Ectodermal cell (in vitro differentiated cells): ENCODE results near the gene GTF3C1.
"Not testable (repeated sequence)": the region's sequence is repeated elsewhere in the genome, so short reads cannot be mapped to it uniquely, and the experiment has no call there.

Experiments used
- H3K27ac ChIP-seq: 2 replicates; pipeline ENCODE4 v1.7.0; 2013; ENCODE audit warnings: mild to moderate bottlenecking, low read depth, low read length; ENCODE audit not compliant: insufficient read depth, poor library complexity, severe bottlenecking
- H3K27me3 ChIP-seq: 2 replicates; pipeline ENCODE4 v1.7.0; 2013; ENCODE audit warnings: mild to moderate bottlenecking, low read length; ENCODE audit not compliant: insufficient read depth, control insufficient read depth, poor library complexity, severe bottlenecking
- H3K36me3 ChIP-seq: one replicate; pipeline ENCODE4 v1.7.0; 2013; ENCODE audit warnings: low read length; ENCODE audit not compliant: control insufficient read depth, insufficient read depth
- H3K4me1 ChIP-seq: one replicate; pipeline ENCODE4 v1.7.0; 2013; ENCODE audit warnings: low read length; ENCODE audit not compliant: control insufficient read depth, insufficient read depth
- H3K4me3 ChIP-seq: 2 replicates; pipeline ENCODE4 v1.7.0; 2013; ENCODE audit warnings: low read depth, low read length, control low read depth; ENCODE audit not compliant: insufficient read depth
- H3K9me3 ChIP-seq: 2 replicates; pipeline ENCODE4 v1.7.0; 2013; ENCODE audit warnings: mild to moderate bottlenecking, low read length, moderate library complexity; ENCODE audit not compliant: control insufficient read depth
- WGBS, 2 experiments: methylation state at CpG; one replicate each; pipeline ENCODE4 v1.1.7; 2013; ENCODE audit warnings: missing lambda C conversion rate in 2 of 2; 5-methylcytosine and 5-hydroxymethylcytosine counted together

Gene GTF3C1

DNA sequence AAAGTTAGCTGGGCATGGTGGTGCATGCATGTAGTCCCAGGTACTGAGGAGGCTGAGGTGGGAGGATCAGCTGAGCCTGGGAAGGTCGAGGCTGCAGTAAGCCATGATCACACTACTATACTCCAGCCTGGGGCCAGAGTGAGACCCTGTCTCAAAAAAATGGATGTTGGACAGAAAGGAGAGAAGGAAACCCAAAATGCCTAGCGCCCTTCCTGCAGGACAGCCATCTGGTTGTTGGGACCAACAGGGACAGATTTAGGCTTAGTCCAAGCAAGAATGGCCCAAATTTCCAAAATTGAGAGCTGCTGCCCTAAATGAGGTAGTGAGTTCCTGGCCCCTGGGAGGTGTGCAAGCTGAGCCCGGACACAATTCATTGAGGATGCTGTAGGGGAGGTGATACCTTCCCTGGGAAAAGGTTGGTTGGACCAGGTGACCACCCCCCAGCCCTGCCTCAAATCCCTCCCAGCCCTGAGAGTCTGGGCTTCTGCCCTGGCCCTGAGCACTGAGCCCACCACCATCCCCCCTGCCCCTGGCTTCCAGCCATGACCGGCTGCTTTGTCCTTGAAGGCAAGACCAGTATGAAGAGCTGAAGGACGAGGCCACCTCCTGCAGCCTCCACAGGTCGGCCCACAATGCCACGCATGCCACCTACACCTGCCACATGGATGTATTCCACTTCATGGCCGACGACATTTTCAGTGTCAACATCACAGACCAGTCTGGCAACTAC, 112.6 kb downstream of the GTF3C1 start:
- H3K9me3 ChIP-seq = no peaks in the 10 kb centered on the region
- 89 to 94% methylated on average over 9 of the region's 9 CpGs for WGBS, 2 experiments
- no peaks in the 10 kb centered on the region for H3K27me3 ChIP-seq
- no peak overlapping the region for H3K27ac ChIP-seq
- no peaks in the 10 kb centered on the region for H3K36me3 ChIP-seq
- no peak overlapping the region for H3K4me3 ChIP-seq
- no peaks in the 10 kb centered on the region for H3K4me1 ChIP-seq

DNA sequence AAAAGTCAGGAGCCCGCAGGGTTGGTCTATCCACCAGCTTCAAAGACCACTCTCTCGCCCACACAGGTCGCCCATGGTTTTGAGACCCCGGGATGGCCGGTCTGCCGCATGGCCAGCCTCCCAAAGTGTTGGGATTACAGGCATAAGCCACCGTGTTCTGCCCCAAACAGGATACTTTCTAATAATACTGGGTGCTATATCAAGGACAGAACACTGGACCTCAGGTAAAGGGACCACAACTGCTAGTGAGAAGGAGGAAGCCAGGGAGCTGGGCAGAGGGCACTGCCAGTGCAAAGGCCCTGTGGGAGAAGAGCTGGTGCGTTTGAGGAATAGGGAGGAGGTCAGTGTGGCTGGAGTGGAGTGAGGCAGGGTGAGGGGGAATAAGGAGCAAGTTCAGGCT, 113.6 kb downstream of the GTF3C1 start:
- no peaks in the 10 kb centered on the region for H3K4me1 ChIP-seq
- H3K4me3 ChIP-seq = no peak overlapping the region
- H3K36me3 ChIP-seq = no peaks in the 10 kb centered on the region
- H3K9me3 ChIP-seq = no peaks in the 10 kb centered on the region
- H3K27ac ChIP-seq = no peak overlapping the region
- WGBS, 2 experiments = 91 to 93% methylated on average over 8 of the region's 8 CpGs
- H3K27me3 ChIP-seq = no peaks in the 10 kb centered on the region

DNA sequence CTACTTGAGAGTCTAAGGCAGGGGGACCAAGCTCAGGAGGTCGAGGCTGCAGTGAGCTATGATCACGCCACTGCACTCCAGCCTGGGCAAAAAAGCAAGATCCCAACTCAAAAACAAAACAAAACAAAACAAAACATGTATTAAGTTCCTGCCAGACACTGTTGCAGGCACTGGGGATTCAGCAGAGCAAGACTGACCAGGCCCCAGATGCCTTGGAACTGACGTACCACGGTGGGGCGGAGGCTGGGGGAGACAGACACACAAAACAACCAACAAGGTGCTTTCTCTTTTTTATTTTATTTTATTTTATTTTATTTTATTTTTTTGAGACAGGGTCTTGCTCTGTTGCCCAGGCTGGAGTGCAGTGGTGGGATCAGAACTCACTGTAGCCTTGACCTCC, 114.6 kb downstream of the GTF3C1 start:
- 94 to 97% methylated on average over 4 to 5 of the region's 5 CpGs for WGBS, 2 experiments
- H3K36me3 ChIP-seq, H3K27me3 ChIP-seq, H3K9me3 ChIP-seq, H3K4me1 ChIP-seq, H3K4me3 ChIP-seq, H3K27ac ChIP-seq: not testable (repeated sequence)

DNA sequence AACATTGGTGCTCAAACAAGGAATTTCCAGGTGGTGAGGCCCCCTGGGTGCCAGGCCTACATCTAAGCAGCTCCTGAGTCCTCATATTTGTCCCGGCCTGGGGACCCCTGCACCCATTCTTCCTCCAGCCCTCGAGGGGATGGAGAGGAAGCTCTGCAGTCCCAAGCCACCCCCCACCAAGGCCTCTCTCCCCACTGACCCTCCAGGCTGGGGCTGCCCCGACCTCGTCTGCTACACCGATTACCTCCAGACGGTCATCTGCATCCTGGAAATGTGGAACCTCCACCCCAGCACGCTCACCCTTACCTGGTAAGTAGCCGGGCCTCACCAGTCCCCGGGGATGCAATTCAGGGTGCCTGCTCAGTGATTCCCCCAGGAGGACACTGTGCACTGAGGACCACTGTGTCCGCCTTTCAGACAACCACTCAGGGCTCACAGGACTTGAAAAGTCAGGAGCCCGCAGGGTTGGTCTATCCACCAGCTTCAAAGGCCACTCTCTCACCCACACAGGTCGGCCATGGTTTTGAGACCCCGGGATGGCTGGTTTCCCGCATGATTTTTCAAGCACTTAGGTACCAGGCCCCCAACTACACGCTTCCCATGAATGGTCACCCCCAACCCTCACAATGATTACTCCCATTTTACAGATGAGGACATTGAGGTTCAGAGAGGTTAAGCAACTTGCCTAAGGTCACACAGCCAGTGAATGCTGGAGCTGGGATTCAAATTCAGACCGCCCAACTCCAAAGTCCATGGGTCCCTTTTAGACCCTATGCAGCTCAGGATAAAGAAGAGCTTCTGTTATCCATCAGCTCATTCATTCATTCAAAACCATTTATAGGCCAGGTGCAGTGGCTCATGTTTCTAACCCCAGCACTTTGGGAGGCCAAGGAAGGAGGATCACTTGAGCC, 115.3 kb downstream of the GTF3C1 start:
- Histone ChIP-seq H3K9me3 (no peaks in the 10 kb centered on the region), H3K4me3 (no peak overlapping the region), H3K27me3 (no peaks in the 10 kb centered on the region), H3K36me3 (no peaks in the 10 kb centered on the region), H3K27ac (no peak overlapping the region), H3K4me1 (no peaks in the 10 kb centered on the region)
- 90 to 93% methylated on average over 16 of the region's 16 CpGs for WGBS, 2 experiments

DNA sequence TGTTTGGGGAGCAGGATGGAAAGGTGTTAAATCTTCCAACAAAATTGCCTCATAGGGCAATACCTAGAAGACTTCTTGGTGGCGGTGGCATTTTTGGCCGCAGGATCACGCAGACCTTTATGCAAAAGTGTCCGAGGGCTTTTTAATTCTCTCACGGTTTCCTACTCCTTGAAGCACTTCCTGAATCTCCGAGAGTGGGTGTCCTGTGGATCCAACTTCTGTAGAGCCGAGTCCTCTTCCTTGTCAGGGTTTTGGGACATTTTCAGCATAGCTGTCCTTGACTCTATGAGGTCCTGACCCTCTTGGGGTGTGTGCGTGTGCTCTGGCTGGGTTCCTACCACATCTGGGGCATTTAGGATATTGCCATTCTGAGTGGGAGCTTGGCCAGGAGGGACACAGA, 116.1 kb downstream of the GTF3C1 start:
- Histone ChIP-seq H3K27me3 (no peaks in the 10 kb centered on the region), H3K27ac (no peak overlapping the region), H3K4me3 (no peak overlapping the region), H3K4me1 (no peaks in the 10 kb centered on the region), H3K9me3 (no peaks in the 10 kb centered on the region), H3K36me3 (no peaks in the 10 kb centered on the region)
- 88 to 91% methylated on average over 8 of the region's 8 CpGs for WGBS, 2 experiments

DNA sequence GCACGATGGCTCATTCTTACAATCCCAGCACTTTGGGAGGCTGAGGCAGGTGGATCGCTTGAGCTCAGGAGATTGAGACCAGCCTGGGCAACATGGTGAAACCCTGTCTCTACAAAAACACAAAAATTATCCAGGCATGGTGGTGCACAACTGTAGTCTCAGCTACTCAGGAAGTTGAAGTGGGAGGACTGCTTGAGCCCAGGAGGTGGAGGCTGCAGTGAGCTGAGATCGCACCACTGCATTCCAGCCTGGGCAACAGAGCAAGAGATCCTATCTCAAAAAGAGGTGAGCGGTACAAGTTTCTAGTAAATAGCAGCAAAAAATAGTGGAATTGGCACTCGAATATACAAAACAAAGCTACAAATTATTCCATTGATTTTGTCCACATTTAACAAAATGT, 116.5 kb downstream of the GTF3C1 start:
- H3K9me3 ChIP-seq, H3K27ac ChIP-seq, H3K36me3 ChIP-seq, H3K4me1 ChIP-seq, H3K27me3 ChIP-seq, H3K4me3 ChIP-seq: not testable (repeated sequence)
- WGBS, 2 experiments = 87 to 89% methylated on average over 5 of the region's 5 CpGs

DNA sequence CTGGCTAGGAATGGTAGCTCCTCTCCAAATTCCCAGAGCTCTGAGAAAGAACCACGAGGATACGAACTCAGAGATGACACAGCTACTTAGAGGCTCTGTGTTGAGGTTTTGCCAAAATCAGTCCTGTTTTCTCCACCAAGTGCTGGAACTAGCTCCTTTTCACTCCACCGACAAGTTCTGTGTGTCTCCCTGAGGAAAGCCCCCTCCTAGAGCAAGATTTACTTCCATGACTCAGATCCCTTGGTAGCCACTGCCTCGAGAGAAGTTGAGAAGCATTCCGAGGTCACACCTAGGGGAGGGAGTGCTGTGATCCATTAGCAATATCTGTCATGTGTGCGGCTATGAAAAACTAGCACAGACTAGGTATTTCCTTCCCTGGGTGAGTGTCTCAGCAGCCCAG, 117.2 kb downstream of the GTF3C1 start:
- Histone ChIP-seq H3K9me3 (no peaks in the 10 kb centered on the region), H3K36me3 (no peaks in the 10 kb centered on the region), H3K4me1 (no peaks in the 10 kb centered on the region), H3K27ac (no peak overlapping the region), H3K27me3 (no peaks in the 10 kb centered on the region), H3K4me3 (no peak overlapping the region)
- WGBS, 2 experiments = 85 to 88% methylated on average over 6 of the region's 6 CpGs

DNA sequence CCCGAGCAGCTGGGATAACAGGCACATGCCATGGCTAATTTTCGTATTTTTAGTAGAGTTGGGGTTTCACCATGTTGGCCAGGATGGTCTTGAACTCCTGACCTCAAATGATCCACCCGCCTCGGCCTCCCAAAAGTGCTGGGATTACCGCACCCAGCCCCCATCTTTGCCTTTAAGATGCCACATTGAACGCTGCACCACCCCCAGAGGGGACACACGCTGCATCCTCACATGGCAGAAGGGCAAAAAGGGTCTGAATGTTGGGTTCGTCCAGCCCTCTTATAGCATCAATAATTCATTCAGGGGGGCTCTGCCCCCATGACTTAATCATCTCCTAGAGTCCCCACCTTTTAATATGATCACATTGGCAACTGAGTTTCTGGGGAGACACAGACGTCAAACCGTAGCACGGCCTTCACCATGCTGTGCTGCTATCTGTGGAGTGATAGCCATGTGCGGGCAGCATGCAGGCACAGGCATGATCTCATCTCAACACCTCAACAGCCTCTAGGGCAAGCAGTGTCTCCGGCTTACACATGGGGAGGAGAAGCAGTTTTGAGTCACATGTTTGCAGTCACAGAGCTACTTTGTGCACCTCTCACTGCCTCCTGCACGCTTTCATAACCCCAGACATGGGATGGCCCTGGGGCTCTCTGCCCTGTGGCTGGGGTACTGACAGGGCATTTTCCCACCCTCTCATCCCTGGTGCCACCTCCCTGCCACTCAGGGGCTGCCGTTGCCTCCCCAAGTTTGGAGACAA, 117.8 kb downstream of the GTF3C1 start:
- no peak overlapping the region for H3K27ac ChIP-seq
- 85 to 88% methylated on average over 15 of the region's 15 CpGs for WGBS, 2 experiments
- no peaks in the 10 kb centered on the region for H3K9me3 ChIP-seq

DNA sequence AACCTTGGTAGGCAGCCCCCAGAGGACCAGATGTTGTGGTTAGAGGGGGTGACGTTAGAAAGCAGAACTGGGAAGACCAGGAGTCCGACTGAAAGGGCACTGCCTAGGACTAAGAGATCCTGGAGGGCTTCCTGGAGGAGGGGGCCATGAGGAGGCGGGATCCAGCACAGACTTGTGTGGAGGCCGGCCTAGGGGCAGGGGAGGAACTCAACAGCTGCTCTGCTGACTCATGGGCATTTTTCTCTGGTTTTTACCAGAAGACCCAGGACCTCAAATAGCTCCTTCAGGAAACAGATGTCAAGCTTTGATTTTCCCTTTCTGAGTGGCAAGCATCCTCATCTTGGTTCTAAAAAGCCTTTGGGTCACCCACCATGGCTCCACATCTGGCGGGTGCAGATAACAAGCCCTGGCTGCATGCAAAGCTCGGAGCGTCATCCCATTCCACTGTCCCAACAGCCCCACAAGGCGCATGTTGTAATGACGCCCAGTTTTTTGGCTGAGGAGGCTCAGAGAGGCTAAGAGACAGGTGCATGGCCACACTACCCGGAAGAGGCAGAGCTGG, 118.7 kb downstream of the GTF3C1 start:
- H3K27ac ChIP-seq = no peak overlapping the region
- no peaks in the 10 kb centered on the region for H3K27me3 ChIP-seq
- H3K4me3 ChIP-seq = no peak overlapping the region
- no peaks in the 10 kb centered on the region for H3K9me3 ChIP-seq
- H3K36me3 ChIP-seq = no peaks in the 10 kb centered on the region
- 91 to 92% methylated on average over 10 of the region's 10 CpGs for WGBS, 2 experiments
- no peaks in the 10 kb centered on the region for H3K4me1 ChIP-seq

More for the DNA sequence above, 117.8 kb downstream of the GTF3C1 start:
- Histone ChIP-seq H3K4me3 (no peak overlapping the region), H3K27me3 (no peaks in the 10 kb centered on the region), H3K4me1 (no peaks in the 10 kb centered on the region), H3K36me3 (no peaks in the 10 kb centered on the region)

DNA sequence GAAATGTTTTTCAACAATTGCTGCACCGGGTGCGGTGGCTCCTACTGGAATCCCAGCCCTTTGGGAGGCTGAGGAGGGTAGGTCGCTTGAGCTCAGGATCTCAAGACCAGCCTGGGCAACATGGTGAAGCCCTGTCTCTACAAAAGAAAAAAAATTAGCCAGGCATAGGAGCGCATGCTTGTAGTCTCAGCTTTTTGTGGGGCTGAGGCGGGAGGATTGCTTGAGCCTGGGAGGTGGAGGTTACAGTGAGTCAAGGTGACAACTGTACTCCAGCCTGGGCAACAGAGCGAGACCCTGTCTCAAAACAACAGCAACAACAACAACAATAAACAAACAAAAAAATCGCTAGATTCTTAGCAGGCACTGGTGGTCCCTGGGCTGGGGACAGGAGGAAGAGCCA, 119.2 kb downstream of the GTF3C1 start:
- WGBS, 2 experiments = 88 to 90% methylated on average over 7 of the region's 7 CpGs

More for the DNA sequence above, 119.2 kb downstream of the GTF3C1 start:
- no peaks in the 10 kb centered on the region for H3K27me3 ChIP-seq
- H3K27ac ChIP-seq = no peak overlapping the region
- no peak overlapping the region for H3K4me3 ChIP-seq
- H3K4me1 ChIP-seq = no peaks in the 10 kb centered on the region
- no peaks in the 10 kb centered on the region for H3K36me3 ChIP-seq
- H3K9me3 ChIP-seq = no peaks in the 10 kb centered on the region
